Transverse colon (tissue), 4 donors: ENCODE data around the gene PAFAH2. TPM values are rescaled to one million over a fixed set of nuclear protein-coding genes. Genes with fewer than 3 reads are reported as not detected.
"Not testable (repeated sequence)": the region's sequence is repeated elsewhere in the genome, so short reads cannot be mapped to it uniquely, and the experiment has no call there.

ENCODE experiments used
- DNase-seq: peaks from one replicate; pipeline ENCODE4 v3.0.0-alpha.2; 2019
- H3K27ac ChIP-seq, 4 donors: fragments of 200-600 bp; sonication (generic); 2 replicates each; pipeline ENCODE4 v1.5.1; 2016 to 2018; ENCODE audit warnings: inconsistent platforms in 4 of 4
- H3K27me3 ChIP-seq: fragments of 200-600 bp; sonication (generic); 2 replicates; pipeline ENCODE4 v1.5.1; 2017; ENCODE audit warnings: inconsistent platforms
- H3K36me3 ChIP-seq, 4 donors: fragments of 200-600 bp; sonication (generic); 2 replicates each; pipeline ENCODE4 v1.5.1; 2017 to 2019; ENCODE audit warnings: inconsistent platforms in 4 of 4
- H3K4me1 ChIP-seq, 4 donors: fragments of 200-600 bp; sonication (generic); 2 replicates each; pipeline ENCODE4 v1.5.1; 2017 to 2020; ENCODE audit warnings: inconsistent platforms in 4 of 4
- H3K4me3 ChIP-seq, 4 donors: fragments of 200-600 bp; sonication (generic); 1 replicate in 1 of 4; 2 replicates in 3 of 4; pipeline versions ENCODE4 v1.5.1 to v1.6.1; 2017 to 2019; ENCODE audit warnings: inconsistent platforms in 4 of 4
- H3K9me3 ChIP-seq, 2 donors: fragments of 200-600 bp; sonication (generic); 2 replicates each; pipeline ENCODE4 v1.5.1; 2017 to 2019; ENCODE audit warnings: inconsistent platforms in 2 of 2
- CTCF ChIP-seq, 5 experiments: fragments of 200-600 bp in 3 of 5; fragments of 450-650 bp in 2 of 5; sonication (generic) in 3 of 5; IDR thresholded peaks; 1 replicate in 2 of 5; 2 replicates in 3 of 5; pipeline ENCODE4 v1.5.1; 2016 to 2017; ENCODE audit warnings: antibody characterized with exemption in 5 of 5, inconsistent platforms in 3 of 5, mild to moderate bottlenecking in 2 of 5, moderate library complexity in 1 of 5
- EP300 ChIP-seq: sonication (generic); formaldehyde crosslinking; IDR thresholded peaks from one replicate; pipeline ENCODE4 v1.6.1; 2017; ENCODE audit warnings: antibody characterized with exemption, low read depth
- POLR2A ChIP-seq: fragments of 450-650 bp; IDR thresholded peaks from one replicate; pipeline ENCODE4 v1.6.1; 2016; ENCODE audit warnings: antibody characterized with exemption, mild to moderate bottlenecking, moderate library complexity
- POLR2AphosphoS5 ChIP-seq, 3 donors: sonication (generic); formaldehyde crosslinking; IDR thresholded peaks; one replicate each; pipeline ENCODE4 v1.6.1; 2016; ENCODE audit warnings: antibody characterized with exemption in 3 of 3
- WGBS, 2 donors: methylation state at CpG; one replicate each; pipeline ENCODE4 v1.1.5; 2018; ENCODE audit warnings: low coverage in 1 of 2; 5-methylcytosine and 5-hydroxymethylcytosine counted together
- in situ Hi-C, 4 donors: fragments of 200-750 bp; cut with MboI; loops; one replicate each; pipeline versions ENCODE4 v1.15.0 to v1.15.1; 2017; ENCODE audit warnings: low sequenced_read_pairs in 3 of 4, low pct_ligation_motif_present in 1 of 4, low pct_unique_long_range_greater_than_20kb in 1 of 4
- intact Hi-C: fragments of 100-400 bp; cut with DNase I; formaldehyde crosslinking; loops from one replicate; pipeline ENCODE4 v1.15.1; 2023; ENCODE audit warnings: low total_unique reads
- total RNA-seq, 4 donors: library from RNA; depleted of rRNA; stranded (reverse); fragments of >200 nt; gene quantifications; one replicate each; pipeline ENCODE4 v1.1.0, GENCODE V29; 2016

The PAFAH2 gene
- total RNA-seq, 4 donors from 2014 or later: 23.1 to 60.1 (median 38.8) TPM

- H3K9me3 ChIP-seq: peaks cover 8 to 9% of the 10 kb centered on the region in 2 donors
- no peak overlapping the region for H3K27ac ChIP-seq
- DNase-seq: no peak
- TF ChIP-seq EP300 (no peak), POLR2AphosphoS5 (IDR thresholded peaks at IDR 0.05) (no peak), POLR2A (no peak), CTCF (IDR thresholded peaks at IDR 0.05) (no peak)
- H3K27me3 ChIP-seq: no peaks in the 10 kb centered on the region
- no peaks in the 10 kb centered on the region for H3K36me3 ChIP-seq
- in situ Hi-C loops (no loop called here), intact Hi-C loops (no loop called here)
- no peaks in the 10 kb centered on the region for H3K4me1 ChIP-seq
- H3K4me3 ChIP-seq: no peak overlapping the region
- WGBS, 2 donors: 40 to 75% methylated on average over 1 to 2 of the region's 2 CpGs
Observed at GRCh38 chr1:25947027-25947426, 50.8 kb downstream of the PAFAH2 start.

GRCh38 chr1:25945761-25946160, 52.1 kb downstream of the PAFAH2 start:
- Histone ChIP-seq H3K36me3 (no peaks in the 10 kb centered on the region), H3K9me3 (peaks cover 8 to 9% of the 10 kb centered on the region in 2 donors), H3K4me3 (no peak overlapping the region), H3K27me3 (no peaks in the 10 kb centered on the region), H3K4me1 (no peaks in the 10 kb centered on the region), H3K27ac (no peak overlapping the region)
- TF ChIP-seq CTCF (IDR thresholded peaks at IDR 0.05): no peak
- no peak for TF ChIP-seq POLR2AphosphoS5 (IDR thresholded peaks at IDR 0.05)
- intact Hi-C loops (no loop called here), in situ Hi-C loops (no loop called here)
- WGBS, 2 donors: 95% methylated on average over 5 of the region's 5 CpGs; no CpG with 5 or more reads in 1 of the 2 donors
- DNase-seq: no peak

GRCh38 chr1:25944986-25945385, 52.9 kb downstream of the PAFAH2 start:
- no peaks in the 10 kb centered on the region for H3K4me1 ChIP-seq
- no peak for TF ChIP-seq CTCF (IDR thresholded peaks at IDR 0.05)
- TF ChIP-seq POLR2A: no peak
- TF ChIP-seq POLR2AphosphoS5 (IDR thresholded peaks at IDR 0.05): no peak
- TF ChIP-seq EP300: no peak
- no peaks in the 10 kb centered on the region for H3K36me3 ChIP-seq
- 40 to 54% methylated on average over 1 to 3 of the region's 3 CpGs for WGBS, 2 donors
- intact Hi-C loops (no loop called here), in situ Hi-C loops (no loop called here)
- H3K9me3 ChIP-seq: peaks cover 8 to 9% of the 10 kb centered on the region in 2 donors
- DNase-seq: no peak
- no peak overlapping the region for H3K4me3 ChIP-seq
- H3K27me3 ChIP-seq: no peaks in the 10 kb centered on the region
- H3K27ac ChIP-seq: no peak overlapping the region

- H3K9me3 ChIP-seq, DNase-seq, H3K27me3 ChIP-seq, H3K27ac ChIP-seq, H3K36me3 ChIP-seq, H3K4me3 ChIP-seq, intact Hi-C loops, in situ Hi-C loops, H3K4me1 ChIP-seq: not testable (repeated sequence)
- 80 to 84% methylated on average over 4 to 5 of the region's 5 CpGs for WGBS, 2 donors
Observed at GRCh38 chr1:25943511-25943910, 54.4 kb downstream of the PAFAH2 start.

GRCh38 chr1:25936947-25937346, 60.9 kb downstream of the PAFAH2 start:
- no peak overlapping the region for H3K4me3 ChIP-seq
- TF ChIP-seq POLR2AphosphoS5 (IDR thresholded peaks at IDR 0.05) (no peak), POLR2A (no peak), EP300 (no peak), CTCF (IDR thresholded peaks at IDR 0.05) (no peak)
- H3K4me1 ChIP-seq: peaks cover 0 to 7% (median 2%) of the 10 kb centered on the region in 4 donors
- no peak overlapping the region for H3K27ac ChIP-seq
- no peaks in the 10 kb centered on the region for H3K9me3 ChIP-seq
- intact Hi-C loops (no loop called here), in situ Hi-C loops (no loop called here)
- H3K27me3 ChIP-seq: peaks cover 7% of the 10 kb centered on the region
- DNase-seq: no peak
- no peaks in the 10 kb centered on the region for H3K36me3 ChIP-seq
- 90 to 92% methylated on average over 3 to 4 of the region's 4 CpGs for WGBS, 2 donors
